Measurements from ENCODE around the gene GPR119.
"Not testable (repeated sequence)": the region's sequence is repeated elsewhere in the genome, so short reads cannot be mapped to it uniquely, and the experiment has no call there.

The GPR119 gene

GRCh38 chrX:130338869-130339268 lies 46.6 kb downstream of the GPR119 start:
- not testable (repeated sequence) for DNase-seq

DNA sequence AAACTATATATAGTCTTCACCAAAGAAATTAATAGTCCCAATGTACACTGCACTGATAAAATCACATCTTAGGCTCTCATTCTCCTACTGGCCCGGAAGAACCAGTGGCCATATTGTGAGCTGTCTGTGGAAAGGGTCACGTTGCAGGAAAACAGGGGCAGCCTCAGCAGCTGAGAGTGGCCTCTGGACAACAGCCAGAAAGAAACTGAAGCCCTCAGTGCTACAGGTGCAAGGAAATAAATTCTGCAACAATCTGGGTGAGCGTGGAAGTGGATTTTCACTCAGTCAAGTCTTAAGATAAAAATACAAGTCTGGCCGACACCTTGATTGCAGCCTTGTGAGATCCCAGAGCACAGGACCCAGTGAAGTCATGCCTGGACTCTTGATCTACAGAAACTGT lies 48.9 kb downstream of the GPR119 start:
- no peak for DNase-seq
